Activated CD8-positive, alpha-beta memory T cell treated with anti-CD3 and anti-CD28 coated beads, Interleukin-2, amount 50 U/mL, for 24 hours (primary cell): Measurements from ENCODE around the gene C19orf85.
"Not testable (repeated sequence)": the region's sequence is repeated elsewhere in the genome, so short reads cannot be mapped to it uniquely, and the experiment has no call there.

Experiments
- DNase-seq: peaks from one replicate; pipeline ENCODE4 v3.0.0-alpha.2; 2020; ENCODE audit errors: extremely low read depth

Gene C19orf85

GRCh38 chr19:55464662-55465054, at the start of gene C19orf85:
Gene C19orf85, minus strand, starts transcription at chr19:55464751. Its CDS starts 197 bp downstream, at chr19:55464554.
- no peak for DNase-seq

- DNase-seq = no peak
Observed at GRCh38 chr19:55508120-55508519, 43.6 kb upstream of the C19orf85 start.

DNA sequence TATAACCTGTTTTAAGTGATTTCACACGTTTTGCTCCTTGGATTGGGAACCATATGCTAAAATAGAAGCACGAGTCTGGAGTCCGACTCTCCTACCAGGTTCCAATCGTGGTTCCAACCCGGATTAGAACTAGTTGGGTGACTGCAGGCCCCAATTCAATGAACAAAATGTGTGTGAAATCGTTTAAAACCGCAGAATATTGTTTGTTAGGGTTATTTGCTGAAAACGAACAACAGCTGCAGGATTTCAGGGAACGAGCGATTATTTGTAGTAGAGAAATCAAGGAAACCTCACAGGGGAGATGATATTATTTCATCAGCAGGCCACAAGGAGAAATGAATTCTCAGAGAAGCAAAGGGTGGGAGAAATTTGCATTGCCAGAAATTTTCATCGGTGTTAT, 40.4 kb upstream of the C19orf85 start:
- DNase-seq = no peak

- no peak for DNase-seq
Observed at GRCh38 chr19:55504252-55504603, 39.7 kb upstream of the C19orf85 start.

DNA sequence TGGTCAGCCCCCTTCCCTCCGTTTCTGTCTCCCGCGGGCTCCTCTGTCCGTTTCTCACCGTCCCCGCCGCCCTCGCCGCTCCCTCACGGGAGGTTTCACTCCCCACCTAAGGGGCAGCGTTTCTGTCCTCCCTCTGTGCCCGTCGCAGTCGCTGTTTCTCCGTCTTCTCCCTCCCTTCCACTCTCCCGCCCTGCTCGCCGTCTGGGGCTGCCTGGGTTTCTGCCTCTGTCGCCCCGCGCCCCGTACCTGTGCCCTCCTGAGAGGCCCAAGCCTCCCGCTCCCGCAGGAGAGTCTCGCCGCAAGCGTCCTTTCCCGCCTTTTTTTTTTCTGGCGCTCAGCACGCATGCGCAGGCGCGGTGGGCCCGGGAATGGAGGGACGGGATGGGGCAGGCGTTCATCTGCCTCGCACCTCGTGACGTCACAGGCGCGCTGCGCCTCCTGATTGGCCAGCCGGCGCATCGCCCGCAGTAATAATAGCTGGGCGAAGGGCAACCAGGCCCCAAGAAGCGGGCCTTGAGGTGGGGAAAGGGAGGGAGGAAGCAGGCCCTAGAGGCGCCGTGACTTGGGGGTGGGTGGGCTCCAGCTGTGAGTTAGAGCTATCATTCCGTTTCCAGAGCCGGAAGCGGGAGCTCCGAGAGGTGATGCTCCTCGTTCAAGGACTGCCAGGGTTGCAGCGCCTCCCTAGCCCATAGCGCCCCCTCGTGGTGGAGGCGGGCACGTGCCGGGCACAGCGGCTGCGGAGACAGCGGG, 39.1 kb upstream of the C19orf85 start:
- DNase-seq = peak; percentile 80

DNA sequence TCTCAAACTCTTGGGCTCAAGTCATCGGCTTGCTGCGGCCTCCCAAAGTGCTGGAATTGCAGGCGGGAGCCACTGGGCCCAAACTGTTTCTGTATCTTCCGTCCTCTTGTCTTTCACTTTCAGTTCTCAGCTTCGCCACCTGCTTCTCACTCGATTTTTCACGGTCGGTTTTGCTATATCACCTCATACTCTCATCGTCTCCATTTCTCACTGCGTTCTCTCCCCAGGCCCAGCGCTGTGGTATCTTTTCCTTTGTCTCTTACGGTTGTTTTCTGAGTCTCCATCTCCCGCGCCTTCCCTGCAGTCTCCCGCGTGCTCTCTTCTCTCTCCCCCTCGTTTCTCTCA, 38.6 kb upstream of the C19orf85 start:
- DNase-seq = no peak

- no peak for DNase-seq
Observed at GRCh38 chr19:55502197-55502952, 37.8 kb upstream of the C19orf85 start.

- DNase-seq = no peak
Observed at GRCh38 chr19:55500368-55500952, 35.9 kb upstream of the C19orf85 start.

DNA sequence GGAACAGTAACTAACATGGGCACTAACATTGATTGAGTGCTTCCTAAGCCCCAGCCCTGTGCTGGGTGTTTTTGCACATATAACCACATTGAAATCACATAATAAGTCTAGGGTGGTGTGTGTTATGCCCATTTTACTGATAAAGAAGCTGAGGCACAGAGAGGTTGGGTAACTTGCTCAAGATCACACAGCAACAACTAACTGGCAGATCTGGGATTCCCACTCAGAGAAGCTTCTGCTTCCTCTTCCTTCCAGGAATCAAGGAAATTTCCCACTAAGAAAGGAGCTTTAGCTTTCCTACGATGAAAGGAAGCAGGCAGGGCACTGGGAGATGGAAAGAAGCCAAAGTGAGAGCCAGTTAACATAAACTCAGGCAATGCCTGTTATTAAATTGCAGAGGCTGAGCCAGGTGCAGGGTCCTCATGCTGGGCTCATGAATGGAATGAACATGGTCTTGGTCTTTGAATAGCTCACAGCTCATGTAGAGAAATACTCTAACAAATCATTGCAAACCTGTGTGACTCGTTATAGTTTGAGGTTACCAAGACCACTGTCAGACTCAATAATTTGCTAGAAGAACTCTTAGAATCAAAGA, 33.8 kb upstream of the C19orf85 start:
- DNase-seq = no peak

- no peak for DNase-seq
Observed at GRCh38 chr19:55497763-55498162, 33.2 kb upstream of the C19orf85 start.

DNA sequence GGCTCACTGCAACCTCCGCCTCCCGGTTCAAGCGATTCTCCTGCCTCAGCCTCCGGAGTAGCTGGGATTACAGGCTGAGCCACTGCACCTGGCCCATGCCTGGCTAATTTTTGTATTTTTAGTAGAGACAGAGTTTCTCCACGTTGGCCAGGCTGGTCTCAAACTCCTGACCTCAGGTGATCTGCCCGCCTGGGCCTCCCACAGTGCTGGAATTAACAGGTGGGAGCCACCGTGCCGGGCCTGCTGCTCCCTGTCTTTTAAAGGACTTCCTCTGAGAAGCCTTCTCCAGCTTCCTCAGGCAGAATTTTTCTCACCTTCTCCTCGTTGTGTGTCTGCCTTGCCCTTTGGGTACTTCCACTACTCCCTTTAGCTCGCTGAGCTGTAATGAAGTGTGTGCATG, 32.3 kb upstream of the C19orf85 start:
- not testable (repeated sequence) for DNase-seq

- no peak for DNase-seq
Observed at GRCh38 chr19:55495646-55496349, 31.2 kb upstream of the C19orf85 start.

- DNase-seq = no peak
Observed at GRCh38 chr19:55494172-55494761, 29.7 kb upstream of the C19orf85 start.

- no peak for DNase-seq
Observed at GRCh38 chr19:55493645-55494171, 29.2 kb upstream of the C19orf85 start.

DNA sequence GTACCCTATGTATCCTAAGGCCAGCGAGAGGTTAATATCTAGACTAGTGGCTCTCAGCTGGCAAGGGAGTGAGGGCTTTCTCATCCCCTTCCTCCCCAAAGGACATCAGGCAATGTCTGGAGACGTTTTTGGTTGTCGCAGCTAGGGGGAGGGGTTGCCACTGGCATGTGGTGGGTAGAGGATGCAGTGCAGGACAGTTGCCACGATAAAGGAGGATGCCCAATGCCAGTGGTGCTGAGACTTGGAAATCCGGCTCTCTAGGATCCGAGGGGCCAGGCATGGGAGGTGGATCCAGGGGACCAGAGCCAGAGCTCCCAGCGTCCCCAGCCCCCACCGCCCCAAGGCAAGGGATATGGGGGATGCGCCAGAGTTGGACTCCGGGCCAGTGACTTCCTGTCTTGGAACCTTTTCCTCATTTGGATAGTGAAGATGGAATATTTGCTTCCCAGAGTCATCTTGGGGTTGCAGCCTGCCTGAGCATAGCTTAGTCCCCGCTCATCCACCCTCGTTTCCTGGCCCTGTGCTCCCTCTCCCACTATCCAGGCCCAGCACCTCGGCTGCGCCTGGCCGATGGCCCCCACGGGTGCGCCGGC, 28.6 kb upstream of the C19orf85 start:
- no peak for DNase-seq

- no peak for DNase-seq
Observed at GRCh38 chr19:55492362-55492944, 27.9 kb upstream of the C19orf85 start.

DNA sequence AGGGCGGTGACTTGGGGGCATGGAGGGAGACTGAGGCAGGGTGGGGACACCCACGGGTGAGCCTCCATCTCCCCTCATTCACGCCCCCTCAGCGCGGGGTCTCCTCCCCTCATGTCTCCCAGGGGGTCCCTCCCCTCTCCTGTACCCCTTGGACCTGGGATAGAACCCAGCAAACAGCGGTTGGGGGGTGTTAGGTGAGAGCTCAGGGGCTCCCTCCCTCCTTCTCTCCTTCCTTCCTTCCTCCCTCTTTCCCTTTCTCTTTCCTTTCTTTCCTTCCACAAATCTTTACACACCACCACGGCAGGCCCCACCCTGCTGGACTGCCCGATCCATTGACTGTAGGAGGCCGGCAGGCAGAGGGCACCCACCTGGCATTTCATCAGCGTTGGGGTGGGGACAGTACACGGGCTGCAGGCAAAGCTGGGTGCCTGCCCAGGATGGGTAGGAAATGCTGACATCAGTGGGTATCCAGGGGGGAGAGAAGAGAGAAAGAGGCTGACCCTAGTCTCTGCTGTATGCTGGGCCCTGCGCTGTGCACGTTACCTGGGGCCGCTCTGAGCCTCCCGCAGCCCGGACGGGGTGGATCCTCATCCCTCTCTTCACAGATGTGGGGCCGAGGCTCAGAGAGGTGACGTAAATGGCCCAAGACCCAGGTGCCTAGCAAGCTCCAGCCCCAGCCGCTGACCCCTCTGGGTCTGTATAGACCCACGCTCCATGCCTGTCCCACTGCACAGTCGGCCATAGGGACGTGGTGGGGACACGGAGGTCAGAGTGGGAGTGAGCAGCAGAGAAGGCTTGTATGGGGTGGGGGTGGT, 27.2 kb upstream of the C19orf85 start:
- DNase-seq = no peak

GRCh38 chr19:55490478-55491432, 26.2 kb upstream of the C19orf85 start:
- no peak for DNase-seq
